Mammary epithelial cell (primary cell): ENCODE data around the gene CRKL.

Experiments
- CTCF ChIP-seq, 2 donors: IDR thresholded peaks in 1 of 2; conservative IDR thresholded peaks in 1 of 2; 2 replicates each; pipeline ENCODE4 v1.5.1; 2011 to 2012; ENCODE audit warnings: inconsistent platforms in 2 of 2, low read length in 2 of 2, mild to moderate bottlenecking in 2 of 2, control low read depth in 1 of 2, low read depth in 1 of 2; ENCODE audit not compliant: insufficient read depth in 1 of 2; ENCODE audit errors: extremely low read depth in 1 of 2
- EZH2 ChIP-seq: IDR thresholded peaks from 2 replicates; pipeline ENCODE4 v1.6.1; 2012; ENCODE audit warnings: low read length, inconsistent platforms, borderline replicate concordance

- TF ChIP-seq CTCF (conservative IDR thresholded peaks at IDR 0.05 in 1 of 2, IDR thresholded peaks at IDR 0.05 in 1 of 2; ENCODE audit: extremely low read depth in 1 of 2, insufficient read depth in 1 of 2, low read depth in 1 of 2, low read length in 2 of 2): no peak
- no peak for TF ChIP-seq EZH2
These were observed 4.7 kb upstream of the CRKL start for GRCh38 chr22:20912494-20912893.
